CD4-positive, alpha-beta T cell treated with Interleukin-15 for 4 hours (primary cell): ENCODE results near the gene RPL21.
A peak's percentile ranks its signal among the peaks of the same experiment; 100 is the strongest.

Source experiments
- DNase-seq: peaks from one replicate; pipeline ENCODE4 v3.0.0-alpha.2; 2020; ENCODE audit warnings: low spot score

RPL21 gene

DNA sequence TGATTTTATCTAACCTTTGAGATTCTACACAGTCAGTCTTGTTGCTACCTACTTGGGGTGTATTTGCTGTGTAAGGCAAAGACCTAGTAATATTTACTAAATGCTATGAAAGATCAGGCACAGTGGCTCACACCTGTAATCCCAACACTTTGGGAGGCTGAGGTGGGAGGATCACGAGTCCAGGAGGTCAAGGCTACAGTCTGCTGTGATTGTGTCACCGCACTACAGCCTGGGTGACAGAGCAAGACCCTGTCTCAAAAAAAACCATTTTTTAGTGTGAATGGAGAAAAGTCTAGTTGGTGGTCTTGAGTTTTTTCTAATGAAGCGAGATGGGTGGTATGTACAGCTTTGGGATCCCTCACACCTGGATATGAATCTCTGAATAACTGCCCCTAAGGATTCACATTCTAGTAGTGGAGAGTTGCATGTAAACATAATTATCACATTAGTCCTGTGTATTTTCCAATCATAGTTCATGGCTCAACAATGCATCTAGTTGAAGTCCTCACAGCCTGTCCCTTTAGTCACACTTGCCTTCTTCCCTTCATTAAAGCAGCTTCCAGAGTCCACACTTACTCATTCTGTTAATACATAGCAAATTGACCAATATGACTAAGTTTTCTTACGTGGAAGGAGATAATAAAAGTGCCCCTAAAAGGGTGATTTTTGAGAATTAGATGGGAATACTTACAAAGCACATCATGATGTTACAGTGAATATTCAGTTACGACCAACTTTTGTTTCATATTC, 7.5 kb downstream of the RPL21 start:
- DNase-seq, result no peak

DNA sequence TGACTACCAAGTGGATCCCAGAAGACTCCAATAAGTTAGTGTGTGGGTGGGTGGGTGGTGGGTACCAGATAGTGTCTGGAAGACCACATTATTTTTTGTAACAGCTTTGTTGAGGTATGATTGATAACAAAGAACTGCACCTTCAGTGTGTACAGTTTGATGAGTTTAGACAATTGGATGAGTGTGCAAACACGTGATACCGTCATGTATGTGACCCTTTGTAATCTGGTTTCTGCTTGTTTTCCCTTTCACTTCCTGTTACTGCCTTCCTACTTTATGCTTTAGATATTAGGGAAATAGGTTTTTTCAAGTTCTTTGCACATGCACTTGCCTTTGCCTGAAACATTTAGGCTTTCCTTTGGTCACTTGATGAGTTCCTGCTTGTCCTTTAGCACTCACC, 8.5 kb downstream of the RPL21 start:
- DNase-seq, result no peak

DNA sequence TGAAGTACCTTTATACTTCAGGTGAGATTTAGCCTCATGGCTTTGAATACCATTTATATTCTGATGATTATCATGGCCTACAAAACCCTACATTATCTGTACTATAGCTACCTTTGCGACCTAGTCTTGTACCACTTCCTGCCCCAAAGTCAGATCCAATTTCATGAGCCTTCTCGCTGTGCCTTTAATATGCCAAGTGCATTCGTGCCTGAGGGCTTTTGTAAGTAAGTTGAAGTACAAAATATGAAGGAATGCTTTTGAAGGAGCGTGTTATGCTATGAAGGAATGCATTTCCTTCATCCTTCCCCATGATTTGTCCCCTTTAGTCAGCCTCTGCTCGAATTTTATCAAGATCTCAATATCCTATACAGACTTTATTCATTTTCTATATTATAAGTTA, 10.0 kb downstream of the RPL21 start:
- DNase-seq, result no peak

DNA sequence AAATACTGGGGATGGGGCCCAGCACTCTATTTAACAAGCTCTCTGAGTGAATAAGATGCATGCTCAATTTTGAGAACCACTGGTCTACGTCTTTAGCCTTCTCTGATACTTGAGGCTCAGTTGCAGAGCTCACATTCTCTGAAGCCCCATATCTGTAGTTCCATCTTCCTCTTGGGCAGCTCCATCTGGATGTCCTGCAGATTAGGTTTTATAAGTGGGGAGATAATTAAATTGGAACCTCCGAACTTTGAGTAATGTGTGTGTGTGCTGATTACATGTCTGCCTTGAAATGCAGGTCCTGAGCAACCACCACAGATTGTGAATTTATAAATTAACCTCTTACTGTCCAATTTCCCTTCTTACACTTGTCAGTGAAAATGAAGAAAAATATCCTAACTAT, 12.1 kb downstream of the RPL21 start:
- DNase-seq, result no peak

DNA sequence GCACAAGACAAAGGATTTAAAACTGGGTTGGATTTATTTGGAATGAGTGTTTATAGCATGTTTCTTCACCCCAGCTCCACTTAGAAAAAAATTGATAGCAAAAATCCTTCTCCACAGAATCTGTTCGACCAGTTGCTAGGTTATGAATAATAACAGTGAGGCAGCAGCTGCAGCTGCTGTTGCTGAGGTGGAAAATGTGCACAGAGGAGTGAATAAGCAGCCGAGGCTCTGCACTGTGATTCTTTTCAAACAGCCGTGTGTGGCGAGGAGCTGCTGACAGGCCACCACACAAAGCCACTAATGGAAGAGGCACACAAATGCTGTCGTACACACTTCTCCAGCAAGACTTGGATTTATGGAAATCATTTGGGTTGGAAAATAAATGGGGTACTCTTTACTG, 12.8 kb downstream of the RPL21 start:
- no peak for DNase-seq

DNA sequence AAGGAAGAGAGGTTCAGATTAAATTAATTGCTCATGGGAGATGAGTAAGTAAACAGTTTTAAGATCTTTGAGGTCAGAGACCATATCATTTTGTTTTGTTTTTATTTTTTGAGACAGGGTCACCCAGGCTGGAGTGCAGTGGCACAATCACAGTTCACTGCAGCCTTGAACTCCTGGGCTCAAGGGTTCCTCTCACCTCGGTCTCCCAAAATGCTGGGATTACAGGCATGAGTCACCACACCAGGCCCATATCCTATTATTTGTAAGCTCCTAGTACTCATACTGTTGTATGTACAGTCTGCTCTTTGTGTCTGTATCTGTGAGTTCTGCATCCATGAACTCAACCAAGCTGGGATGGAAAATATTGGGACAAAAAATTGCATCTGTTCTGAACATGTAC, 13.3 kb downstream of the RPL21 start:
- DNase-seq, result no peak

DNA sequence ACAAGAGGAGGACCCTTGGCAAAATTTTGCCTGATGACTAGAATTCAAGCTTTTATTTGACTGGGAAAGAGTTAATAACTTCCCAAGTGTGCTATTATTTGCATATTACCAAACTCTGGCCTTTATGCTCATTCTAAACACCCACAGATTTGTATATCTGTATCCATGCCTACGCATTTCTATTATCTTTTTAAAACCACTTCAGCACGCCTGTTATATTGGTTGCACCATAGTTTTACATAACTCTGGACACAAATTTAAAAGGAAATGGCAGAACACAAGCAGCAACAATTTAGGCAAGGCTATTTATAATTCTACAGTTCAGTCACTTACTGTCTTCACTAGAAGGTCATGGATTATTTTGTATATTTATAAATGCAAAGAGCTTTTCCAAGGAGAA, 15.6 kb downstream of the RPL21 start:
- no peak for DNase-seq

DNA sequence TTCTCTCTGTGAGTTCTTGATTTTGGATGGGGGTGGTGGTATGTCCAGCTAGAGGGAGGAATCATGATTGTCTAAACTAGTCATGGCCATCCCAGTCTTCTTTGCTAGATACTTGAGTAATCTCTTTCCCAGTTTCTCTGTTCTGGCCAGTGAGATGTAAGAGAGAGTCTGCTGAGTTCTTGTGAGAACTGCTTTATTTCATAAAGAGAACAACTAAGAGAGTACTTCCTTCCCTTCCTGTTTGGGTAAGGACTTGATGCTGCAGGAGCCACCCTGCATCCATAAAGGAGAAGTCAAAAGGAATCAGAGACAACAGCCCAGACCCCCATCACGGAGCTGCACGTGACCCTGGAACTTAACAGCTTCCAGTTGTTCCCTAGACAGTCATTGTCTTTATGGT, 16.2 kb downstream of the RPL21 start:
- DNase-seq, result no peak

DNA sequence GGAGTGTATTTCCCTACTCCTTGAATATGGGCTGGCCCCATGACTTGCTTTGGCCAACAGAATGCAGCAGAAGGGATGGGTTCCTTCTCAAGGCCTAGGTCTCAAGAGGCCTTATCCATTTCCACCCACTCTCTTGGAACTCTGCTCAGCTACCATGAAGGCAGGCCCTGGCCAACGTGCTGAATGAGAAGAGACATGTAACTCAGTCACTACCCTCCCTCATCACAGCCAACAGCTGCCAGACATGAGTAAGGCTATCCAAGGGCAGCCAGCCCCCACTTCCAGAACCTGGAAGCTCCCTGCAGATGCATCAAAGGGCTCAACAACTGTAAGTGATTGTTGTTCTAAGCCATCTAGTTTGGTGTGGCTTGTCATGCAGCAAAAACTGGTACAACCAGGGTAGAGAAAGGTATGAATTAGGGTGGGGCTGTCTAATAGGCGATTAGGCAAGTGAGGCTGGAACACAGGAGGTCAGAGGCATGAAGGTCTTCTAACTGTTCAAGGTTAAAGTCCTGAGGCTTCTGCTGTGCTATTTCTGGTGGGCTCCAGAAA, 17.8 kb downstream of the RPL21 start:
- no peak for DNase-seq

DNA sequence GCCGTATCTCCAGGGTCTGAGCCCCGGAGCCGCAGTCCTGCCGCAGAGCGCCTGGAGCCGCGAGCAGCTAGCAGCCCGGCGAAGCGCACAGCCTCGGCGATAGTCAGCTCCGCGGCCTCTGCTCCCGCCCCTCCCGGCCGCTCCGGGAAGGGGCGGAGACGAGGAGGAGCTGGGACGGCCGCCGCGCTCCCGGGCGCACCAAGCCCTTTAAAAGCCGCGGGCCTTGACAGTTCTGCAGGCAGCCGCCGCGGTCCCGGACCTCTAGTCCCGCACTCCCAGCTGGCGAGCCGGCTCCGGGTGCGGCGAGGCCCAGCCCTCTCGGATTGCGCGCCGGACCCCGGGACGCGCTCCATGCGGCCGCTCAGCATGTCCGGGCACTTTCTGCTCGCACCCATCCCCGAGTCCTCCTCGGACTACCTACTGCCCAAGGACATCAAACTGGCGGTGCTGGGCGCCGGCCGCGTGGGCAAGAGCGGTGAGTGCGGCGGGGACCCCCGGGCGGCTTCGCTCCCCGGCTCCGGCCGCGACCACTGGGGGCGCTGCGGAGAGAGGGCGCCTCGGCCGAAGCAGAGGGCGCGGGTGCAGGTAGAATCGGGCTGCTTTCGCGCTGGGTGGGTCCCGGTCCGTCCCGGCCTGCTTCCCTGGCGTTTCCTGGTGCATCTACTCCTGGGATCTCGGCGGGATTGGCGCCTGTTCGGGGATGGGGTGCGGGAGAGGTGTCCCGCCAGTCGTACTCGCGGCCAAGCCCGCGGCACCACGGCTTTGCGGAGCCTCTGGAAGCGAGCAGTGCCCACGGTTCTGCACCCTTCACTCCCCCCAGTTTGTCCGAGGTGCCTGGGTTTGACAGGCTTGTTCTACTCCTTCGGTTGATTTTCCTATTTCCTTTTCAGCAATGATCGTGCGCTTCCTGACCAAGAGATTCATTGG, 19.5 kb downstream of the RPL21 start, which contains the start of gene RASL11A:
RASL11A (plus strand) TSS at position 237 of the 927 bp plus-strand sequence; CDS start at position 352, 115 bp downstream.
- peak; percentile 66 for DNase-seq

DNA sequence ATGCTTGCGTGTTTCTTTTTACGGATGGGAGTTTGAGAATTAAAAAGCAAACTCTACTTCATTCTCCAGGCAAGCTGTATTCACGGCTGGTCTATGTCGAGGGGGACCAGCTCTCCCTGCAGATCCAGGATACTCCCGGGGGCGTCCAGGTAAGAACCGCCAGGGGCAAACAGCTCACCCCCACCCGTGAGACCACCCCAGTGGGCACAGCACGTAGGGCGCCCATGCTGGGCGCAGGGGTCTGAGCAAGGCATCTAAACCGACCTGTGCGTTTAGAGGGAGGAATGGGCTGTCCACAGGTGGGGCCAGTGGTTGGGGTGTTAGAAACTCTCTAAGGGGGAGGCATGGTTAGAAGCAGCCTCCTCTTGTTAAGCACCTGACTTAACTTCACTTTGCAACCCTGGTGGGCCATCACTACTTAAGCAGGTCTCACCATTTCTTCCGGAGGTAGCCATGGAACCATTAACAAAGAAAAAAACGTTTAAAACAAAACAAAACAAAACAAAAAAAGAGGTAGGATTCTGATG, 20.3 kb downstream of the RPL21 start:
- DNase-seq, result no peak

DNA sequence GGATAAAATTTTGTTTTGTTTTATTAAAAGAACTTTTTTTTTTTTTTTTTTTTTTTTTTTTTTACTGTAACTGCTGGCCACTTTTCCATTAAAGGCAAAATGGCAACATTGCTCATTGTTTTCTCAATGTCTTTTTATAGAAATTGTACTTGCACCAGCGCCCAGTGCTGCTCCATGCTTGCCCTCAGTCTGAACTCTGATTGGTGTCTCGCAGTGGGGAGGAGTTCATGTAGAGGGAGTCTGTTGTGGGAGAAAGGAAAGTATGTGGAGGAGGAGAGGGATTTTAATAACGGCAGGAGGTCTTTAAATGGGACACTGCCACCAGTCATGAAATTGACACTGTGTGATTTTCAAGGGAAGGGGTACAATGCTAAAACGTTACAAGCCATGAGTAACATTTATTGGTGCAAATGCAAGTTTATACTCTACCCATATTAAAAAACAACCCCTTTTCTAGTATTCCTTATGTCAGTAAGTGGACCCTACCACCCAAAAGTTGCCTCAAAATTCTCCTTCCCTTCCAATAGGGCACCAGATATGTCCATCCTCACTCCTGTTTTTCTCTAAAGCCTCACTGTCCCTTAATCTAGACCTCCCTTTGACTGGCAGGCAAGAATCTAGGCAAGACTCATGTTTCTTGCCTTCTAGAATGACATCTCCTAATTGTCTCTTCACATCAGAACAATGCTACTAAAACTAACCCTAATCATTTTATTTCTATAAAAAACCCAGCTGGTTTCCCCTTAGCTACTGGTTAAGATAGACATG, 22.5 kb downstream of the RPL21 start:
- no peak for DNase-seq

DNA sequence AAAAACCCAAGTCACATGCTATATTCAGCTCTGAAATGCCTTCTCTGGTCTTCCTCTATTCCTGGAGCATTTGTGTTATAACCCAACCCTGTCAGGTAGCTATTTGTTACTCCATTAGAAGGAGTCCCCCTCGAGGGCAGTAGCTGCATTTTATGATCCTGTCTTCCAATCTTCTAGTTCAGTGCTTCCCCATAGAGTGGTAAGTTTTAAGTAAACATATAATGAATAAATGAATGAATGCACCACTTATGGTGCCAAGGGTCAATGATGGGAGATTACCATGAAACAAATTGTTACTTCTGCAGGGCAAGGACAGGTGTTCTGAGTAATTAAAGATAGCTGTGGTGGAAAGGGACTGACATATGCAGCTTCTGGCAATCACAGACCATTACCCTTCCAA, 23.3 kb downstream of the RPL21 start:
- DNase-seq, result no peak

DNA sequence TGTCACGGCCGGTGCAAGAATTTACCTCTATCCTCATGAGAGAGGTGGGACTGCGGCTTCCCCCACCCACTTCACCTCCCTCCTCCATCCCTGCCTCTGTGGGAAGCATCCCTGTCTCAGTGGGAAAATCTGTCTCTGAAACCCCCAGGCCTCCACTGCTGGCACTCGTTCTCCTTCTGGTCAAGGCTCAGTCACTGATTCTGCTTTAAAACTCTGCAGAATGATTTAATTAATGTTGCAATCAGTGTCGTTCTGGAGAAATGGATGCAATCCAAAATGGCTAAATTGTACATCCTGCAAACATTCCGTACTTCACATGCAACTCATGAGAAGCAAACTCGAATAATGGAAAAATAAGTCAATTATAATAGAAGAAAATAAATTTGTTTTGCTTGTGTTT, 24.8 kb downstream of the RPL21 start:
- no peak for DNase-seq

DNA sequence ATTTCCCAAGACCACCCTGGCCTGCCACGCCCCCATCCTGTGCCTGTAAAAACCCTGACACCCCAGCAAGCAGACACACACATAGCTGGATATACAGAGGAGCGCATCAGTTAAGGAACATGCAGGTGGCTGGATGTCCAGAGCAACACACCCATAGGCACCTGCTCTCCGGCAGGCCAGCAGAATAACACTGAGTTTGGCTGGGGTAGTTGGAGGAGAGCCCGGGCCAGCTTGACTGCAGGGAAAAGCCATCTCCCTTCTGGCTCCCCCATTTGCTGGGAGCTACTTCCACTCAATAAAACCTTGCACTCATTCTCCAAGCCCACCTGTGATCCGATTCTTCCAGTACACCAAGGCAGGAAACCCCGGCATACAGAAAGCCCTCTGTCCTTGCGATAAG, 28.1 kb downstream of the RPL21 start:
- DNase-seq, result no peak

DNA sequence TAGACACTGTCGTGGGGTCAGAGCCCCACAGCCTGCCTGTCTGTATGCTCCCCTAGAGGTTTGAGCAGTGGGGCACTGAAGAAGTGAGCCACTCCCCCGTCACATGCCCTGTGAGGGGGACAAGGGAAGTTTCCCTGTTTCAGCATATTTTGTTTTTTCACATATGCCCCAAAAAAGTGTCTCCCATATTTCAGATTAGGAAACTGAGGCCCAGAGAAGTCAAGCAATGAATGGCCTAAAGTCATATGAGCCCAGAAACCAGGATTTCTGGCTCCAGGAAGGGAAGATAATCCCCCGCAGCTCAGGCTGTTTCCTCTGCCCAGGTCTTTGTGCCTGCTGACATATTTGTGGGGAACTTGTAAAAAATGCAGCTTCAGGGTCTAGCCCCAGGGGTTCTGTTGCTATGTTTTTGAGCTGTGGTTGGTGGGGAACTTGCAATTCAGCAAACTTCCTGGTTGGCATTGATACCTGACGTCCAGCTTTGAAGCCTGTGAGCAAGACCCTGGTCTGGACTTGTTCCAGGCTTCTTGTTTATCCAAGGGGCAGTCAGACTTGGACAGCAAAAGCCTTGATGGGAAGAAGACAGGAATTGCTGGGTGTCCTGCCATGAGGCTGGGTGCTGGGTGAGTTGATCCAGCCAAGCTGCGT, 28.8 kb downstream of the RPL21 start:
- no peak for DNase-seq

DNA sequence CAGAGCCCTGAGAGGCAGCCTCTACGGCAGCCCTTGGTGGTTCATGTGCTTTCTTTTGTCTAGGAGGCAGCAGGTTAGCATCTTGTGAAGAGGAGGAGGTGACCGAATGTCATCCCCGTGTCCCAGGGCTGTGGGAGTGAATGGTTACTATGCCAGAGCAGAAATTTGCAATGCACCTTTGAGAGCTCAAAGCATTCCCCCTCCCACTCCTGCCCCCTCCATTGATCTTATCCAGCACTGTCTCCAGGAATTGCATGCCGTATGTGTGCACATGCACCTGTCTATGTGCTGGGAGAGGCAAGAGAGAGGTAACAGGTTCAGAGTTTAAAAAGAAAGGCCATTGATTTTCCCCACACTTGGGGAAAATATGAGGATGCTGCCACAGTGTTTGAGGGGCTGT, 29.5 kb downstream of the RPL21 start:
- DNase-seq, result no peak

DNA sequence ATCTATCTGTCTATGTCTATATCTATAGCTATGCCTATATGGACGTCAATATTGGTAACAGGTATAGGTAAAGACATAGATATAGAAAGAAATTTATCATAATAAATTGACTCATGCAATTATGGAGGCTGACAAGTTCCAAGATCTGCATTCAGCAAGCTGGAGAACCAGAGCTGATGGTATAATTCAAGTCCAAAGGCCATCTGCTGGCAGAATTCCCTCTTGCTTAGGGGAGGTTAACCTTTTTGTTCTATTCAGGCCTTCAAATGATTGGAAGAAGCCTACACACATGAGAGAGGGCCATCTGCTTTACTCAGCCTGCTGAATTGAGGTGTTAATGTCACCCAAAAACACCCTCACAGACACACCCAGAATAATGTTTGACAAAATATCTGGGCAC, 30.1 kb downstream of the RPL21 start:
- DNase-seq, result no peak

DNA sequence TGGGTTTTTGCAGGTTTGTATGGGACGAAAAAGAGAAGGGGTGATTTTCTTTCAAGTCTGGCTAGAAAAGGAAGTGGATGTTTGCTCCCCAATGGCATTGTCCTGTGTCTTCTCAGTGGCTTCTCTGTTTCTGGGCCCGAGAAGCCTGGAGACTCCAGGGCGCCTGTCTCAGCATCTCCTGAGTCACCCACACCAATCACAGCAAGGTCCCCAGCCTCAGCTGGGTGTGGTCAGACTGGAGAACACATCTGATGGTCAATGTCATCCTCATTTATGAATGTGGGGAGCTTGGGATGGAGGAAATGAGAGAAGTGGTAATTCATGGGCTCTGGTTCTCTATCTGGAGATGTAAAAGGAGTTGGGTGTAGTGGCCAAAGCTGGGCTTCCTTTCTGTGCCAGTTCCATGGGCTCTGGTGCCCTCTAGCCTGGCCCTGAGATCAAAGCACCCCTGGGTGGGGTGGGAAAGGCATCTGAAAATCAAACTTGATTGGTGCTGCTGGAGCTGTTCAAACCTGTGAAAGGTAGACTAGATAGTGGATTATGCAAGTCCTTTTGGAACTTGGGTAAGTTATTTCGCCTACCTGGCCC, 32.6 kb downstream of the RPL21 start:
- no peak for DNase-seq

DNA sequence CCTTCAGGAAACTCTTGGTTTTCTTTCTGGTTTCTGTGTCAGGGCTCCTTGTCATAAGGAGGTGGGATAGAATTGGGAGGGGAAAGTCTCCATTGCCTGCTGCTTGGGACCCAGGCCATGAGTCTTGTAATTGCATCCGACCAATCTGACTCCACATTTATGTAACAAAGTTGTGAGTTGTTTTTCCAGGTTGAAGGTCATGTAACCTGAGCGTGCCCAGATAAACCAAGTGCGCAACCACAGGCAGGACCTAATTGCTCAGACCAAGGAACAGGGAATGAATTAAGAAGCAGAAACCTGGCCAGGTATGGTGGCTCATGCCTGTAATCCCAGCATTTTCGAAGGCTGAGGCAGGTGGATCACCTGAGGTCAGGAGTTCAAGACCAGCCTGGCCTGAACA, 37.0 kb downstream of the RPL21 start:
- no peak for DNase-seq

DNA sequence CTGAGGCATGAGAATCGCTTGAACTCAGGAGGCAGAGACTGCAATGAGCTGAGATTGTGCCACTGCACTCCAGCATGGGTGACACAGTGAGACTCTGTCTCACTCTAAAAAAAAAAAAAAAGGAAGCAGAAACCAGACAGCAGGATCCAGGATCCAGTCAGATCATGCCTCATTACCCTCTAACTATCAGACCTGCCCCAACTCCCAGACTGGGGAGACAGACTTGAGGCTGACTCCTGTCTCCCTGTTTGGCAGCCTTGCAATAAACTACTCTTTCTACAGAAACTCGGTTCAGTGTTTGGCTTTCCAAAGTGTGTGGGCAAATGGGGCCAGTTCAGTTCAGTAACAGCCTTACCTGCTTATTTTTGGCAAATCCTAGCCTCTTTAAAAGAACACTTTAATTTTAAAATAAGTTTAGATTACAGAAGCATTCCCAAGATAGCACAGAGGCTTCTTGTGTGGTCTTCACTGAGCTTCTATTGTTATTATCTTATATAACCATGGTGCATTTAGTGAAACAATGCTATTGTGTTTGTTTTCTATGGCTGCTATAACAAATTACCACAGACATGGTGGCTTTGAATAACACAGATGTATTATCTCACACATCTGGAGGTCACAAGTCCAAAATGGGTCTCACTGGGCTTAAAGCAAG, 37.8 kb downstream of the RPL21 start:
- DNase-seq, result no peak
